Ectodermal cell (in vitro differentiated cells): ENCODE measurements around the gene SALL2.
A peak's percentile ranks its signal among the peaks of the same experiment; 100 is the strongest.

ENCODE experiments used
- H3K27ac ChIP-seq: 2 replicates; pipeline ENCODE4 v1.7.0; 2013; ENCODE audit warnings: mild to moderate bottlenecking, low read depth, low read length; ENCODE audit not compliant: insufficient read depth, poor library complexity, severe bottlenecking
- H3K27me3 ChIP-seq: 2 replicates; pipeline ENCODE4 v1.7.0; 2013; ENCODE audit warnings: mild to moderate bottlenecking, low read length; ENCODE audit not compliant: insufficient read depth, control insufficient read depth, poor library complexity, severe bottlenecking
- H3K36me3 ChIP-seq: one replicate; pipeline ENCODE4 v1.7.0; 2013; ENCODE audit warnings: low read length; ENCODE audit not compliant: control insufficient read depth, insufficient read depth
- H3K4me1 ChIP-seq: one replicate; pipeline ENCODE4 v1.7.0; 2013; ENCODE audit warnings: low read length; ENCODE audit not compliant: control insufficient read depth, insufficient read depth
- H3K4me3 ChIP-seq: 2 replicates; pipeline ENCODE4 v1.7.0; 2013; ENCODE audit warnings: low read depth, low read length, control low read depth; ENCODE audit not compliant: insufficient read depth
- H3K9me3 ChIP-seq: 2 replicates; pipeline ENCODE4 v1.7.0; 2013; ENCODE audit warnings: mild to moderate bottlenecking, low read length, moderate library complexity; ENCODE audit not compliant: control insufficient read depth
- WGBS, 2 experiments: methylation state at CpG; one replicate each; pipeline ENCODE4 v1.1.7; 2013; ENCODE audit warnings: missing lambda C conversion rate in 2 of 2; 5-methylcytosine and 5-hydroxymethylcytosine counted together

The SALL2 gene

GRCh38 chr14:21543521-21543960 is 17.4 kb upstream of the SALL2 start:
- no peaks in the 10 kb centered on the region for H3K36me3 ChIP-seq
- H3K4me3 ChIP-seq, result no peak overlapping the region
- H3K9me3 ChIP-seq, result no peaks in the 10 kb centered on the region
- WGBS, 2 experiments, result 8 to 16% methylated on average over 5 to 6 of the region's 7 CpGs
- H3K27me3 ChIP-seq, result no peaks in the 10 kb centered on the region
- H3K27ac ChIP-seq, result peak overlapping the region; percentile 28
- peaks cover 34% of the 10 kb centered on the region for H3K4me1 ChIP-seq

DNA sequence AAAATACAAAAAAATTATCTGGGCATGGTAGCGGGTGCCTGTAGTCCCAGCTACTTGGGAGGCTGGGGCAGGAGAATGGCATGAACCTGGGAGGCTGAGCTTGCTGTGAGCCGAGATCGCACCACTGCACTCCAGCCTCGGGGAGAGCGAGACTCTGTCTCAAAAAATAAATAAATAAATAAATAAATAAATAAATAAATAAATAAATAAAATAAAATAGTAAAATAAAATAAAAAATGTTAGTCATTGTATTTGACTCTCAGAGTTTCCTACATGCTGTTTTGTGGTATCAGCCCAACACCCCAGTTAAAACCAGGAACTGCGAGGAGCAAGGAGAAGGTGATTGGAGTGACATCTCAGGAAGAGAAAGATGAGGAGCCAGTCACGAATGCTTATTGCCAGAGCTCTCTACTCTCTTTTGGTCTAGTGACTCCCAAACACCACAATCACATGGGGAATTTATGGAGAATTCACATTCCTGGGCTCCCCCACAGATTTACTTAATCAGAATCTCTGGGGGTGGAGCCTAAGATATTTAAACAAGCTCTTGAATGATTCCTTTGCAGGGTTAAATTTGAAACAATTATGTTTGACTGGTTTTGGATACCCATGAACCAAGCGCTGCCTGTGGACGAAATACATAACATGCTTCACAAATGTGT is 15.4 kb upstream of the SALL2 start:
- no peaks in the 10 kb centered on the region for H3K36me3 ChIP-seq
- H3K4me1 ChIP-seq, result peaks cover 40% of the 10 kb centered on the region
- H3K27ac ChIP-seq, result no peak overlapping the region
- no peaks in the 10 kb centered on the region for H3K9me3 ChIP-seq
- 86 to 88% methylated on average over 6 of the region's 9 CpGs for whole genome bisulfite sequencing, 2 experiments
- H3K27me3 ChIP-seq, result no peaks in the 10 kb centered on the region
- no peak overlapping the region for H3K4me3 ChIP-seq

DNA sequence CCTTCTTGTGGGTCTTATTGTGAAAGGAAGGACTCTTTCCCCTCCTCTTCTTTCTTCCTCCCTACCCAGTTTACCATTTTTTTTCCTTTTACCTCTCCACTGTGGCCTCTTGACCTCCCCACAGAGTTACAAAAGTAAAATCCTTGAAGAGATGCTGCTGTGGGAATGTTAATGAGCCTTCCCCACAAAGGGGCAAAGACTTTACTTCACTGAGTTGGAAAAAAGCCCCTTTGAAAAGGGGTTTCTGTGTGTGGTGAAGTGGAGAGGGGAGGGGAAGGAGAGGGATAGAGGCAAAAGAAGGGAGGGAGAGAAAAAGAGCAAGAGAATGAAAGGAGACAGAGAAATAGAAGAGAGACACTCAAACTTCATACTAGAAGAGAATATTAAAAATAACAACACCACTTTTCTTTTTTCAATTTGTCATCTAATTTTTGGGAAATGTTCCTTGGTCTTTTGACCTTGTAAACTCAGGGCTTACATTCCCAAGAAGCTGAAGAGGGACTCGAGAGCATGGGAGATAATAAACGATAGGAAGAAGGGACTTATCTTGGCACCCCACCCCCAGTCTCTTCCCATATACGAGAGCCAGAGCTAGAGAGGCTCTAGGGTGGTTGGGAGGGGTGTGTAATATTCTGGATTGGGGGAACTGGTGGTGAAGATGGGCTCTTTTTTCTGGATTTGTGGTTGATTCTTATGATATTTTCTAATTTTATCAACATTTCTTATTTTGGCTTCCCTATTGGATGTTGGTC is 13.2 kb upstream of the SALL2 start:
- Histone ChIP-seq H3K4me3 (no peak overlapping the region), H3K27me3 (no peaks in the 10 kb centered on the region), H3K27ac (peak overlapping the region; percentile 74), H3K36me3 (no peaks in the 10 kb centered on the region), H3K4me1 (peaks cover 43% of the 10 kb centered on the region), H3K9me3 (no peaks in the 10 kb centered on the region)
- WGBS, 2 experiments, result 0 to 3% methylated on average over 3 of the region's 3 CpGs

GRCh38 chr14:21537090-21537424 is 10.9 kb upstream of the SALL2 start:
- H3K4me3 ChIP-seq, result peak overlapping the region; percentile 78
- no peaks in the 10 kb centered on the region for H3K27me3 ChIP-seq
- H3K36me3 ChIP-seq, result no peaks in the 10 kb centered on the region
- H3K9me3 ChIP-seq, result no peaks in the 10 kb centered on the region
- peaks cover 43% of the 10 kb centered on the region for H3K4me1 ChIP-seq
- 0% methylated on average over 3 of the region's 3 CpGs for WGBS, 2 experiments
- peak overlapping the region; percentile 99 for H3K27ac ChIP-seq

GRCh38 chr14:21536418-21537089 is 10.4 kb upstream of the SALL2 start:
- Histone ChIP-seq H3K4me3 (peak overlapping the region; percentile 78), H3K36me3 (no peaks in the 10 kb centered on the region), H3K9me3 (no peaks in the 10 kb centered on the region), H3K27ac (peak overlapping the region; percentile 99), H3K4me1 (peaks cover 38% of the 10 kb centered on the region), H3K27me3 (no peaks in the 10 kb centered on the region)
- 0% methylated on average over 25 of the region's 25 CpGs for WGBS, 2 experiments

- 1 to 2% methylated on average over 5 to 6 of the region's 6 CpGs for WGBS, 2 experiments
- Histone ChIP-seq H3K4me3 (peak overlapping the region; percentile 78), H3K4me1 (peaks cover 41% of the 10 kb centered on the region), H3K36me3 (no peaks in the 10 kb centered on the region), H3K27ac (peak overlapping the region; percentile 99), H3K27me3 (no peaks in the 10 kb centered on the region), H3K9me3 (no peaks in the 10 kb centered on the region)
Observed at GRCh38 chr14:21535545-21536417, 9.6 kb upstream of the SALL2 start.

DNA sequence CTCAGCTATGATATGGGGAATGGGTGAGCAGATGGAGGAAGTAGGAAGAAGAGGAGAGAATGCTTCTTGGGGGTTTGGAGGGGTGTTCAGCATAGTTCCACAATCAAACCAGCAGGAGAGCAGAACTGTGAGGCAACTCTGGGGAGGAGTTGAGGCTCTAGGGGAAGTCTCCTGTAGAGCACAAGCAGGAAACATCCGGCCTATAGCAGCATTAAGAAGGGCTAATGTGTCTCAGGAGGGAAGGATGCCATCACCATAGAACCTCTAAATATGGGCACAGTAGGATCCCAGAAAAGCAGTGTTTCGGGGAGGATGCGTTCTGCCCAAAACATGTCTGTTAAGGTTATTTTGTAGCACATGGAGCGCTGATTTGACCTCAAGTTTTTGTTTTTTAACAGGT is 8.4 kb upstream of the SALL2 start:
- Histone ChIP-seq H3K4me1 (peaks cover 38% of the 10 kb centered on the region), H3K27ac (peak overlapping the region; percentile 80), H3K4me3 (peak overlapping the region; percentile 78)

DNA sequence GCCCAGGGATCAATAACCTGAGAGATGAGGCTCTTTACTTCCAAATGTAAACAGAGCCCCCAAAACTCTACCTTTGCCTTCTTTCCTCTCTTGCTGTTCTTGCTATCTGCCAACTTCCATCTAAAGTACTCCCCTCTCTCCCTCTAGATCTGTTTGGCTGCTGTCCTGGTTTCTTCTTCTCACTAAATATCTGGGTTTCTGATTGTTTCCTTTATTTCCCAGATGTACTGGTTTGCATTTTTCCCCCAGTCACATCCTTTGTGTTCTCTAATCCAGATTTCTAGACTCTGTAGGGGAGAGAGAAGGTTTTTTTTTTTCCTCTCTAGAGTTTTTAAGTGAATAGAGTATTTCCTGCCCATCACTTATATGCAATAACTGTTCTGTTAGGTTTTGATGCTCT is 7.1 kb upstream of the SALL2 start:
- Histone ChIP-seq H3K4me3 (no peak overlapping the region), H3K27me3 (no peaks in the 10 kb centered on the region), H3K9me3 (no peaks in the 10 kb centered on the region), H3K27ac (no peak overlapping the region), H3K36me3 (no peaks in the 10 kb centered on the region), H3K4me1 (peaks cover 35% of the 10 kb centered on the region)

More for the DNA sequence above, 8.4 kb upstream of the SALL2 start:
- no peaks in the 10 kb centered on the region for H3K9me3 ChIP-seq
- H3K27me3 ChIP-seq, result no peaks in the 10 kb centered on the region
- H3K36me3 ChIP-seq, result no peaks in the 10 kb centered on the region
- WGBS, 2 experiments, result 0 to 2% methylated on average over 4 of the region's 4 CpGs

DNA sequence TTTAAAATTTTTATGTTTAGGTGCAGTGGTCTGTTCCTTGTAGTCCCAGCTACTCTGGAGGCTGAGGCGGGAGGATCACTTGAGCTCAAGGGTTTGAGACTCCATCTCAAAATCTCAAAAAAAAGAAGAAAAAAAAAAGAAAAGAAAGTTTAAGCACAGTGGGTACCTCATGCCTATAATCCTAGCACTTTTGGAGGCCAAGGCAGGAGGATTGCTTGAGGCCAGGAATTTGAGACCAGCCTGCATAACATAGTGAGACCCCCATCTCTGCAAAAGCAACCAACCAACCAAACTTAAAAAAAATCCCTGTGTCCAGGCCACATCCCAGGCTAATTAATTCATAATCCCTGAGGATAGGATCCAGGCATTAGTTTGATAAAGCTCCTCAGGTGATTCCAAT is 3.4 kb upstream of the SALL2 start:
- peaks cover 49% of the 10 kb centered on the region for H3K4me1 ChIP-seq
- H3K27ac ChIP-seq, result no peak overlapping the region
- H3K36me3 ChIP-seq, result peaks cover 9% of the 10 kb centered on the region
- 91 to 95% methylated on average over 1 of the region's 1 CpG for WGBS, 2 experiments
- no peaks in the 10 kb centered on the region for H3K27me3 ChIP-seq
- no peaks in the 10 kb centered on the region for H3K9me3 ChIP-seq
- H3K4me3 ChIP-seq, result no peak overlapping the region
